AG09319 (cell line): ENCODE data around the gene ZNF232.
"Not testable (repeated sequence)": the region's sequence is repeated elsewhere in the genome, so short reads cannot be mapped to it uniquely, and the experiment has no call there.

Experiments used
- DNase-seq: peaks from one replicate; pipeline ENCODE4 v3.0.0-alpha.2; 2010; ENCODE audit warnings: low read depth; ENCODE audit errors: extremely low read depth
- CTCF ChIP-seq: IDR thresholded peaks from 2 replicates; pipeline ENCODE4 v1.5.1; 2011; ENCODE audit warnings: low read depth, mild to moderate bottlenecking, inconsistent platforms, low read length, moderate library complexity

Gene ZNF232

GRCh38 chr17:5128905-5129535 lies 17.3 kb upstream of the ZNF232 start:
- no peak for DNase-seq
- TF ChIP-seq CTCF: no peak

DNA sequence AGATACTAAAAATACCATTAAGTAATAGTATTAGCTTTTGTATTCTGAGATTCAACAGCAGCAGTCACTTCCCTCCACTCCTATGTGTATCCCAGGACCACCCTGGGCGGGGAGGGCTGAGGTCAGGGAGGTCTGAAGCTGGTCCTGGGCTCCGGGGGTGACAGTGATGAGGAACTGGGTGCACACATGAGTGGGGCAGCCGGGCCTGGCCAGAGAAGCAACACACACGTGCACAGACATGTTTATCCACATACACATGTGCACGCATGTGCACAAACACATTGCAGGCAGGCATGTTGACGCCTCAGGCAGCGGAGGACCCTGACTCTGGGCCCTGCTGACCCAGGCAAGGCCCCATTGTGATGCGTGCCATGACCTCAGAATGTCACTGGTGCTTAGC lies 16.7 kb upstream of the ZNF232 start:
- DNase-seq: not testable (repeated sequence)

DNA sequence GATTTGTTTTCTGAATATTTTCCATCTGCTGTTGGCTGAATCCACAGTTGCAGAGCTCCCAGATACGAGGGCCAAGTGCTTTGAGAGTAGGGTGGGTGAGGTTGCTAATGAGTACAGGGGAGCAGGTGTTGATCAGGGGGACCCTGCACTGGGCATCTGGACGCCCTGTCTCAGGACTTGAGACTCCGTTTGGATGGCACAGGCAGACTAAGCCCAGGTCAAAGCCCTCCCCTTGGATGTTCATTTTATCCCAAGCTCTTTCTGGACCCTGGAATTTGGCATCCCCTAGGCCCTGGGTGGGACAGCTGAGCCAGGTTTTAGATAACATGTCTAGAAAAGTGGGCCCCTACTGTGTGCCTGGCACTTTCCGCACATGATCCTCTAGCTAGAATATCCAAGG lies 16.2 kb upstream of the ZNF232 start:
- DNase-seq: no peak
- no peak for TF ChIP-seq CTCF

- TF ChIP-seq CTCF: no peak
- DNase-seq: no peak
Measured at GRCh38 chr17:5126719-5127488, 15.2 kb upstream of the ZNF232 start.

GRCh38 chr17:5124896-5125295 lies 13.2 kb upstream of the ZNF232 start:
- DNase-seq: not testable (repeated sequence)

DNA sequence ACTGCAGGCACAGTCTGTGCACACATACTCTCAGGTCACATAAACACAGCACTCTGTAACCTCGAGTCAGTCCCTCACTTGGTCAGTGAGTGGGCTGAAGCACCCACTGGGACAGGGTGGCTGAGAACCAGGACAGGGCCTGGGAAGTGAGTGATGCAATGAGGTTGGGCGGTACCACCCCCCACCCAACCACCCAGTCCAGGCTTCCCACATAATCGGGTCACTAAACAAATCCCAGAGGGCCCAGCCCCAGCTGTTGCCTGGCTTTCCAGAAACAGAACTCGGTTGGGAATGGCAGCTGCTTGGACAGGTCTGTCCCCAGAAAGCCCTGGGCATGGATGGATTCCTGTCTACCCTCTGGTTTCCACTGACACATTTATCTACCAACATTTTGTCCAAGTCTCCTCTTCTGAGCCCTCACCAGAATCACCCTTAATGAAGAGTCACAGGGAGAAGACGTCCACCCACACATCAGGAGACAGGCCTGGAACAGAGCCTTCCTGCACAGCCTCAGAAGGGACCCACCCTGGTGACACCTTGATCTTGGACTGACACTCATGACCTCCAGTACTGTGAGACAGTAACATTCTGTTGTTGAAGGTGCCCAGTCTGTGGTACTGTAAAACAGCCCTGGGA lies 12.6 kb upstream of the ZNF232 start:
- DNase-seq: not testable (repeated sequence)

DNA sequence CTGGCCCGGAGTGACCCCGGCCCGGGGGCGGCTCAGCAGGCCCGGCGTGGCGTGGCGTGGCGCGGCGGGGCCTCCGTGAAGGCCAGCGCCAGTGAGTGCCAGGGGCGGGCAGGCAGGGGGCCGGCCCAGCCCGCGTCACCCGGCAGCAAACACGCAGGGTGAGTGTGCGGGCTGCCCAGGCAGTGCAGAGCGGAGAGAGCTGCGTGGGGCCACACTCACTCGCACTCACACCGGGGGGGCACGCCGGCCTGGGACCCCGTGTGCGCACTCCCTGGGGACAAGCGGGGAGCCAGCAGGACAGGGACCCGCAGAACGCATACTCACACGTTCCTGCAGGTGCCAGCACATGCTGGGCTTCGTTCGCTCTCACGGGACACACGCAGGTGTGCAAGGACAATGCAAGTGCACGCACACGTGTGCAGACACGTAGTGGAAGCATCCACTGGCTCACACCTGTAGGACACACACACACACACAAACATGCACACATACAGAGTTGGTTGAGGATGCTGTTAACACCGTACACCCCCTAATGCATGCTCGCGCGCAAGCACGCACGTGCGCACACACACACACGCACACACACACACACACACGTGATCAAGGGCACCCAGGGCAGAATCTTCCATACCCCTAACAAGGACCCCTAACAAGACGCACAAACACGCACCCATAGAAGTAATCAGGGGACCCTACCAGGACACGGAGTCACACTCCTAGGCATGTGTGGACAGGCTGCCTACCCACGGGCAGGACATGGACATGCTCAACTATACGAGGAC lies 11.9 kb upstream of the ZNF232 start:
- no peak for DNase-seq
- TF ChIP-seq CTCF: no peak

DNA sequence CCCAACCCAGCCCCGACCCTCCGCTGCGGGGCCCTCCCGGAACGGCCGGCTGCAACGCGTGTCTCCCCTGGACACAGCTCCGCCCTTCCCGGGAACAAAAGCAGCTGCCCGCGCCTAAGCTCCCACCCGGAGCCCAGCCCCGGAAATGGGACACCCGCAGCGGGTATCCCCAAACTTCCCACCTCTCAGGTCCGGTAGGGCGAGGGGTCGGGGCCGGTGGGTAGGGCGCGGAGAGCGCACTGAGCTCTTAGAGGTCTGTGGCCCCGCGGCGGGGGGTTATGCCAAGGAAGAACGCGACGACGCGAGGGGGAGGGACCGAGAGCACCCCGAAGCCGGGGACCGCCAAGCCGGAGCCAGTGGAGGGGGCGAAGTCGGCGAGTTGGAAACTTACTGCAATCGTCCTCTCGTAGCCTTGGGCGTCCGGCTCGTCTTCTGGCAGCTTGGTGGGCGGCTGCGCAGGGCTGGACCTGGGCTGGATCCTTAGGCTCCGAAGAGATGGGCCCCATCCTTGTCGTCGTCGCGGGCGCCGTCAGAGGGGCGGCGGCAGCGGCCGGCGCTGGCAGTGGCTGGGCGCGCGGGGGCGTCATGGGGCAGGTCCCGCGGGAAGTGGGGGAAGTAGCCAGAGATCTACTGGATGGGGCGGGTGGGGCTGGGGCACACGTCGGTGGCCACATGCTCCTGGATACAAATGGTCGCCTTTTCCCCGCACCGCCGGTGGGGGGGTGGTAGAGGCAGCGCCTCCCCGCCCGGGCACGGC lies 11.1 kb upstream of the ZNF232 start:
- no peak for DNase-seq
- no peak for TF ChIP-seq CTCF

GRCh38 chr17:5122056-5122455 lies 10.4 kb upstream of the ZNF232 start:
- not testable (repeated sequence) for DNase-seq
